Tibial nerve (tissue), 4 donors: Measurements from ENCODE around the gene DUS3L. TPM values are rescaled to one million over a fixed set of nuclear protein-coding genes. Genes with fewer than 3 reads are reported as not detected.
"Not testable (repeated sequence)": the region's sequence is repeated elsewhere in the genome, so short reads cannot be mapped to it uniquely, and the experiment has no call there.

Experiments used
- DNase-seq, 2 donors: peaks; one replicate each; pipeline ENCODE4 v3.0.0-alpha.2; 2019; ENCODE audit warnings: low spot score in 2 of 2
- H3K27ac ChIP-seq, 4 donors: fragments of 200-600 bp; sonication (generic) in 3 of 4; one replicate each; pipeline ENCODE4 v1.5.1; 2017 to 2019; ENCODE audit warnings: mild to moderate bottlenecking in 1 of 4
- H3K27me3 ChIP-seq, 2 donors: fragments of 200-600 bp; sonication (generic) in 1 of 2; one replicate each; pipeline versions ENCODE4 v1.5.1 to v1.6.0; 2017 to 2019
- H3K36me3 ChIP-seq, 3 donors: fragments of 200-600 bp; sonication (generic); one replicate each; pipeline ENCODE4 v1.5.1; 2018 to 2019
- H3K4me1 ChIP-seq, 4 donors: fragments of 200-600 bp; sonication (generic) in 3 of 4; one replicate each; pipeline ENCODE4 v1.5.1; 2017 to 2019
- H3K4me3 ChIP-seq, 4 donors: fragments of 200-600 bp; sonication (generic) in 3 of 4; one replicate each; pipeline ENCODE4 v1.5.1; 2017 to 2019; ENCODE audit warnings: mild to moderate bottlenecking in 1 of 4, moderate library complexity in 1 of 4
- H3K9me3 ChIP-seq, 4 donors: fragments of 200-600 bp; sonication (generic) in 3 of 4; one replicate each; pipeline ENCODE4 v1.5.1; 2017 to 2019
- CTCF ChIP-seq, 5 experiments: fragments of 200-600 bp in 3 of 5; fragments of 450-650 bp in 2 of 5; sonication (generic) in 3 of 5; IDR thresholded peaks; one replicate each; pipeline ENCODE4 v1.5.1; 2016 to 2019; ENCODE audit warnings: antibody characterized with exemption in 5 of 5, mild to moderate bottlenecking in 3 of 5, moderate library complexity in 2 of 5
- EP300 ChIP-seq, 2 donors: sonication (generic); formaldehyde crosslinking; IDR thresholded peaks; one replicate each; pipeline ENCODE4 v1.6.1; 2017; ENCODE audit warnings: antibody characterized with exemption in 2 of 2, mild to moderate bottlenecking in 1 of 2
- POLR2A ChIP-seq, 2 donors: fragments of 450-650 bp; IDR thresholded peaks; one replicate each; pipeline ENCODE4 v1.6.1; 2017; ENCODE audit warnings: antibody characterized with exemption in 2 of 2, mild to moderate bottlenecking in 2 of 2, moderate library complexity in 2 of 2
- WGBS, 2 donors: methylation state at CpG; one replicate each; pipeline ENCODE4 v1.1.5; 2018; 5-methylcytosine and 5-hydroxymethylcytosine counted together
- total RNA-seq, 4 donors: library from RNA; depleted of rRNA; stranded (reverse); fragments of >200 nt; gene quantifications; one replicate each; pipeline ENCODE4 v1.1.0, GENCODE V29; 2016

Gene DUS3L
- total RNA-seq, 4 donors from 2014 or later: 33.2 to 75.9 (median 54.2) TPM

GRCh38 chr19:5753743-5754142 is 37.2 kb downstream of the DUS3L start:
- Histone ChIP-seq H3K4me1 (no peaks in the 10 kb centered on the region), H3K36me3 (no peaks in the 10 kb centered on the region), H3K27ac (no peak overlapping the region), H3K9me3 (no peaks in the 10 kb centered on the region), H3K27me3 (no peaks in the 10 kb centered on the region), H3K4me3 (no peak overlapping the region)
- DNase-seq: no peak
- no peak for TF ChIP-seq CTCF (IDR thresholded peaks at IDR 0.05)
- TF ChIP-seq POLR2A (IDR thresholded peaks at IDR 0.05): no peak
- no peak for TF ChIP-seq EP300 (IDR thresholded peaks at IDR 0.05)
- 66 to 77% methylated on average over 6 of the region's 6 CpGs for WGBS, 2 donors

GRCh38 chr19:5751709-5752108 is 39.3 kb downstream of the DUS3L start:
- no peak overlapping the region for H3K4me3 ChIP-seq
- WGBS, 2 donors: 77 to 82% methylated on average over 7 of the region's 7 CpGs
- no peak for DNase-seq
- no peaks in the 10 kb centered on the region for H3K27me3 ChIP-seq
- no peaks in the 10 kb centered on the region for H3K4me1 ChIP-seq
- H3K36me3 ChIP-seq: no peaks in the 10 kb centered on the region
- no peaks in the 10 kb centered on the region for H3K9me3 ChIP-seq
- TF ChIP-seq EP300 (IDR thresholded peaks at IDR 0.05): no peak
- no peak for TF ChIP-seq POLR2A (IDR thresholded peaks at IDR 0.05)
- TF ChIP-seq CTCF (IDR thresholded peaks at IDR 0.05): no peak
- H3K27ac ChIP-seq: no peak overlapping the region

GRCh38 chr19:5749505-5749904 is 41.5 kb downstream of the DUS3L start:
- WGBS, 2 donors: 85 to 87% methylated on average over 5 of the region's 5 CpGs
- H3K36me3 ChIP-seq: no peaks in the 10 kb centered on the region
- H3K9me3 ChIP-seq: no peaks in the 10 kb centered on the region
- H3K4me1 ChIP-seq: no peaks in the 10 kb centered on the region
- TF ChIP-seq POLR2A (IDR thresholded peaks at IDR 0.05): no peak
- no peaks in the 10 kb centered on the region for H3K27me3 ChIP-seq
- no peak overlapping the region for H3K4me3 ChIP-seq
- H3K27ac ChIP-seq: no peak overlapping the region
- DNase-seq: no peak

GRCh38 chr19:5748920-5749319 is 42.0 kb downstream of the DUS3L start:
- not testable (repeated sequence) for DNase-seq, H3K27me3 ChIP-seq, H3K36me3 ChIP-seq, H3K4me1 ChIP-seq, H3K9me3 ChIP-seq, H3K4me3 ChIP-seq, H3K27ac ChIP-seq
- 26 to 40% methylated on average over 6 of the region's 6 CpGs for WGBS, 2 donors

GRCh38 chr19:5744999-5745398 is 46.0 kb downstream of the DUS3L start:
- not testable (repeated sequence) for H3K36me3 ChIP-seq, DNase-seq, H3K4me1 ChIP-seq, H3K27ac ChIP-seq, H3K9me3 ChIP-seq, H3K4me3 ChIP-seq, H3K27me3 ChIP-seq
- WGBS, 2 donors: 85 to 92% methylated on average over 9 to 10 of the region's 10 CpGs

GRCh38 chr19:5743630-5744029 is 47.3 kb downstream of the DUS3L start:
- no peak overlapping the region for H3K4me3 ChIP-seq
- H3K27me3 ChIP-seq: no peaks in the 10 kb centered on the region
- H3K4me1 ChIP-seq: no peaks in the 10 kb centered on the region
- TF ChIP-seq CTCF (IDR thresholded peaks at IDR 0.05): no peak
- no peak for TF ChIP-seq POLR2A (IDR thresholded peaks at IDR 0.05)
- no peak for TF ChIP-seq EP300 (IDR thresholded peaks at IDR 0.05)
- no peak for DNase-seq
- H3K27ac ChIP-seq: no peak overlapping the region
- H3K36me3 ChIP-seq: no peaks in the 10 kb centered on the region
- H3K9me3 ChIP-seq: peaks cover 0 to 4% (median 0%) of the 10 kb centered on the region in 4 donors

- no peak for TF ChIP-seq CTCF (IDR thresholded peaks at IDR 0.05)
- no peak for TF ChIP-seq POLR2A (IDR thresholded peaks at IDR 0.05)
- TF ChIP-seq EP300 (IDR thresholded peaks at IDR 0.05): no peak
- Histone ChIP-seq H3K36me3 (no peaks in the 10 kb centered on the region), H3K9me3 (peaks cover 0 to 4% (median 0%) of the 10 kb centered on the region in 4 donors), H3K4me1 (no peaks in the 10 kb centered on the region), H3K4me3 (no peak overlapping the region), H3K27ac (no peak overlapping the region), H3K27me3 (no peaks in the 10 kb centered on the region)
- WGBS, 2 donors: 86 to 88% methylated on average over 19 of the region's 19 CpGs
- DNase-seq: no peak
Observed at GRCh38 chr19:5742051-5742450, 48.9 kb downstream of the DUS3L start.
